NCI-H69 (cell line): ENCODE measurements around the gene TMPRSS9.
"Not testable (repeated sequence)": the region's sequence is repeated elsewhere in the genome, so short reads cannot be mapped to it uniquely, and the experiment has no call there.

Experiments used
- DNase-seq: peaks from one replicate; lab custom pipeline; 2025; lab: John Stamatoyannopoulos, UW

The TMPRSS9 gene

DNA sequence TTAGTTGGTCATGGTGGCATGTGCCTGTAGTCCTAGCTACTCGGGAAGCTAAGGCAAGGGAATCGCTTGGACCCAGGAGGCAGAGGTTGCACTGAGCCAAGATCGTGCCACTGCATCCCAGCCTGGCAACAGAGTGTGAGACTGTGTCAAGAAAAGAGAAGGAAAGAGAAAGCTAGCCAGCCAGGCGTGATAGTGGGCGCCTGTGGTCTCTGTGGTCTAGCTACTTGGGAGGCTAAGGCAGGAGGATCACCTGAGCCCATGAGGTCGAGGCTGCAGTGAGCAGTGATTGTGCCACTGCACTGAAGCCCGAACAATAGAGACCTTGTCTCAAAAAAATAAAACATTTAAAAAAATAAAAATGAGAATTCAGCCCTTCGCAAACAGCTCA is 34.0 kb downstream of the TMPRSS9 start:
- no peak for DNase-seq

DNA sequence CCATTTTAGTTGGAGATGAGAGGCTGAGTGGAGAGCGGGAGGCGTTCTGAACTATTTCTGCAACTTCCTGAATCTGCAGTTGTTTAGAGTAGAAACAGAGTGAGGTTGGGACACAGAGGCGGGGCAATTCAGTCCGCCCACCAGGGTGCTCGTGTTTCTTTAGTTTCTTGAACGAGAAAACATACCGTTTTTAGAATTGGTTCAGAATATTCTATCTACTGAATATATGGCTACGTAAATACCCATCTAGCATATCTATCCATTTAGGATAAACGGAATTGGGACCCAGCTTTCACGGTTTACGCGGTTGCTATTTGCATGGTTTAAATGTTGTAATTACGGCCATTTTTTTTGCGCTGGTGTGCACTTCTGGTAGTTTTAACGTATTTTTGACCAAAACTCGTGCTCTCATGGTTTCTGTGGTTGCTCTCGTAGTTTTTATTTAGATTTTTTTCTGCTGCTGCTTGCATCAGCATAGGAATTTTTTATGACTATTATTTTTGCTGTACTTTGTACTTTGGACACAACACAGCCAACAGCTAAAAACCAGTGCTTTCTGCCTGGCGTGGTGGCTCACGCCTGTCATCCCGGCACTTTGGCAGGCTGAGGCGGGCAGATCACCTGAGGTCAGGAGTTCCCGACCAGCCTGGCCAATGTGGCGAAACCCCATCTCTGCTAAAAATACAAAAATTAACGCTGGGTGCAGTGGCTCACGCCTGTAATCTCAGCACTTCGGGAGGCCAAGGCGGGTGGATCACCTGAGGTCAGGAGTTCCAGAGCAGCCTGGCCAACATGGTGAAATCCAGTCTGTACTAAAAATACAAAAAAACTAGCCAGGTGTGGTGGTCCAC is 34.6 kb downstream of the TMPRSS9 start:
- no peak for DNase-seq

DNA sequence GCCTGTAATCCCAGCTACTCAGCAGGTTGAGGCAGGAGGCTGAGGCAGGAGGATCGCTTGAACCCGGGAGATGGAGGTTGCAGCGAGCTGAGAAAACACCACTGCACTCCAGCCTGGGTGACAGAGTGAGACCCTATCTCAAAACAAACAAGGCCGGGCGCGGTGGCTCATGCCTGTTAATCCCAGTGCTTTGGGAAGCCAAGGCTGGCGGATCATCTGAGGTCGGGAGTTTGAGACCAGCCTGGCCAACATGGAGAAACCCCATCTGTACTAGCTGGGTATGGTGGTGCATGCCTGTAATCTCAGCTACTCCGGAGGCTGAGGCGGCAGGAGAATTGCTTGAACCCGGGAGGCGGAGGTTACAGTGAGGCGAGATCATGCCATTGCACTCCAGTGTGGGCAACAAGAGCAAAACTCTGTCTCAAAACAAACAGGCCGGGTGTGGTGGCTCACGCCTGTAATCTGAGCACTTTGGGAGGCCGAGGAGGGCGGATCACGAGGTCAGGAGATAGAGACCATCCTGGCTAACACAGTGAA is 35.3 kb downstream of the TMPRSS9 start:
- not testable (repeated sequence) for DNase-seq

DNA sequence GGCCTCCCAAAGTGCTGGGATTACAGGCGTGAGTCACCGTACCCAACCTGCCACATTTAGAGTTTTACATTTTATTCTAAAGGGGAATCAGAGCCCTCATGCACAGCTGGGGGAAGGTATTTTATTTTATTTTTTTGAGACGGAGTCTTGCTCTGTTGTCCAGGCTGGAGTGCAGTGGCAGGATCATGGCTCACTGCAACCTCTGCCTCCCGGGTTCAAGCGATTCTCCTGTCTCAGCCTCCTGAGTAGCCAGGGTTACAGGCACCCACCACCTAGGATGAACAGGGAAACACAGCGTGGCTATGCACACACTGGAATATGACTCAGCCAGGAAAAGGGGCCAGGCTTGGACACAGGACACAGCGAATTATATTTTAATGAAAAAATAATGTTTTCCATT is 37.1 kb downstream of the TMPRSS9 start:
- not testable (repeated sequence) for DNase-seq

DNA sequence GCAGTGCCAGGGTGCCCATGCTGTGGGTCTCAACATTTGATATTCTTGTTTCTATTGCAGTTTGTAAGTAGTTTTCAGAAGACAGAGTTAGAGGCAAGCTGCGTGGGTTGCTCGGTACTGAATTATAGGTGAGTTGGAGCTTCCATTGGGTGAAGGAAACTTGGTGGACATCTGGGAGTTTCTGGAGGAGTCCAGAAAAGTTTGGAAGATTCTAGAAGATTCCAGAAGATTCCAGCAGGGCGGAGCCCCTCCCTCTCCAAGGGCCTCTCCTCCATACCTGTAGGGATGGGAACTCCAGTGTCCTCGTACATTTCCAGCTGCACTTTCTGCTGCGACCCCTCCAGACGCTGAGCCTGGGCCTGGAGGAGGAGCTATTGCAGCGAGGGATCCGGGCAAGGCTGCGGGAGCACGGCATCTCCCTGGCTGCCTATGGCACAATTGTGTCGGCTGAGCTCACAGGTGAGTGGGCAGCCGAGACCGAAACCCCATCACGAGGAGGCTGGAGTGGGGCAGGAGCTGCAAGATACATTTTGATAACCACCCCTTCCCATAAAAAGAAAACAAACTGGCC is 38.8 kb downstream of the TMPRSS9 start:
- no peak for DNase-seq

DNA sequence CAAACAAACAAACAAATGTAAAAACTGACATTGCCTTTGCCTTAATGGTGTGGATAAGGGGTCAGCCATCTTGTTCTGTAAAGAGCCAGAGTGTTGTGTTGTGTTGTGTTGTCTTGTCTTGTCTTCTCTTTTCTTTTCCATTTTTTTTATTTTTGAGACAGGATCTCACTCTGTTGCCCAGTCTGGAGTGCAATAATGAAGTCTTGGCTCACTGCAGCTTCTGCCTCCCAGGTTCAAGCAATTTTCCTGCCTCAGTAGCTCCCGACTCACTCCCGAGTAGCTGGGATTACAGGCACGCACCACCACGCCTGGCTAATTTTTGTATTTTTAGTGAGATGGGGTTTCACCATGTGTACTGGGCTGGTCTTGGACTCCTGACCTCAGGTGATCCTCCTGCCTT is 39.5 kb downstream of the TMPRSS9 start:
- DNase-seq, result no peak

DNA sequence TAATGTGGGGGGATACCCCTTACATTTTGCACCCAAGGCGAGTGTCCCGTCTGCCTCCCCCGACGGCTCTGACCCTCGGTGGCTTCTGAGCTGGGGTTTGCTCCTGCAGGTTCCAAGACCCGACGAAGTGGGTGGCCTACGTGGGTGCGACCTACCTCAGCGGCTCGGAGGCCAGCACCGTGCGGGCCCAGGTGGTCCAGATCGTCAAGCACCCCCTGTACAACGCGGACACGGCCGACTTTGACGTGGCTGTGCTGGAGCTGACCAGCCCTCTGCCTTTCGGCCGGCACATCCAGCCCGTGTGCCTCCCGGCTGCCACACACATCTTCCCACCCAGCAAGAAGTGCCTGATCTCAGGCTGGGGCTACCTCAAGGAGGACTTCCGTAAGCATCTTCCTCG is 48.2 kb downstream of the TMPRSS9 start:
- no peak for DNase-seq

DNA sequence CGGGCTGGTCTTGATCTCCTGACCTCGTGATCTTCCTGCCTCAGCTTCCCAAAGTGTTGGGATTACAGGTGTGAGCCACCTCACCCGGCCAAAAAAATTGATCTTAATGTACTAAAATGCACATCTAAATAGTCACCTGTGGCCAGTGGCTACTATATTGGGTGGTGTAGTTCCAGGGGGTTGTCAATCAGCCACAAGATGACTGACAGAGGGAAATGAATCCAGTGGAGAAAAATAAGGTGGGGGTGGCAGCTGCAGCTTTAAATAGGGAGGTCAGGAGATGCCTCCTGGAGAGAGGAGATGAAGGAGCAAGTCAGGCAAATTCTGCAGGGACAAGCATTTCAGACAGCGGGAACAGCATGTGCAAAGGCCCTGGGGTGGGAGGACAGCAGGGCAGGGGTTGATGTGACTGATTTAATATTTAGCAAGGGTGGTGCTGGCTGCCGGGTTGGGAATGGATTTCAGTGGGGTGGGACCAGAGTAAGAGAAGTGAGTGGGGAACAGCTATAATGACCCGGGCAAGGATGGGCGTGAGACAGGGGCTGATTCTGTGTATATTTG is 49.4 kb downstream of the TMPRSS9 start:
- no peak for DNase-seq

DNA sequence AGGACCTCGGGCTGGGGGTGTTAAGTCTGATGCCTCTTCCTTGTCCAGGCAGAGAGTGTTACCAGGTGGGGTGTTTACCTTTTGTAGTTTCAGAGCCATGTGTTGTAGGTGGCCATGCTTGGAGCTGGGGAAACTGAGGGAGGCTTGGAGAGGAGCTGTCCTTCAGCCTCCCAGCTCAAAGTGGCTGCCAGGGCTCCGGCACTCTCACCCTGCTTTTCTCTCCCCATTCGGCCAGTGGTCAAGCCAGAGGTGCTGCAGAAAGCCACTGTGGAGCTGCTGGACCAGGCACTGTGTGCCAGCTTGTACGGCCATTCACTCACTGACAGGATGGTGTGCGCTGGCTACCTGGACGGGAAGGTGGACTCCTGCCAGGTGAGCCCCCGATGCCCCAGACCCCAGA is 50.0 kb downstream of the TMPRSS9 start:
- DNase-seq, result no peak

DNA sequence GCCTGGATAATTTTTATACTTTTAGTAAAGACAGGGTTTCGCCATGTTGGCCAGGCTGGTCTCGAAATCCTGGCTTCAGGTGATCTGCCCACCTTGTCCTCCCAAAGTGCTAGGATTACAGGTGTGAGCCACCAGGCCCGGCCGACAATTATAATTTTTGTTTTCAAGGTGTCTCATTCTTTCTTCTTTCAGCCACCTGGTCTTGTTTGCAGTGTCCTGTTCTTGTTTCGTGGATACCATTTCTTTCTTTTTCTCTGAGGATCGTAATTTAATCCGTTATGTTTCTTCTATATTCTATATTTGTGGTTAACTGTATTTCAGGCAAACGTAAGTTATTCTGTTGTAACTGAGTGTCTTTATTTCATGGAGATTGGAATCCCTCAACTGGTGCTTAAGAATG is 51.6 kb downstream of the TMPRSS9 start:
- no peak for DNase-seq

DNA sequence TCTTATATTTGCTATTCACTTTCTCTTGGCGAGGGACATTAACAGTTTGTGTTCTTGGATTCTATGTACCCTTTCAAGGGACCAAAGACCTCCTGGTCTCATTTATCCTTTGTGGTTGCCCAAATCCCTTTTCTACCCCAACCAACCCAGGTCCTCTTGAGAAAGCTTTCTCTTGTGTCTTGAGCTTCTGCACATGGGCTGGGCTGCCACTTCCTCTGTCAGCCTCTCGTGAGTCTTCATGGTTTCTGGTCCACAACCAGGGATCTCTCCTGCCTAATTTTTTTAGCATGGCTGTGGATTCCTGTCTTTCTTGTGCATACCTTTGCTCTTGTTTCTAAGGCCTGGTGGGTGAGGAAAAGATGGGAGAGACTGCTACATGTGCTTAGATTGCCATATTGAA is 52.4 kb downstream of the TMPRSS9 start:
- no peak for DNase-seq

DNA sequence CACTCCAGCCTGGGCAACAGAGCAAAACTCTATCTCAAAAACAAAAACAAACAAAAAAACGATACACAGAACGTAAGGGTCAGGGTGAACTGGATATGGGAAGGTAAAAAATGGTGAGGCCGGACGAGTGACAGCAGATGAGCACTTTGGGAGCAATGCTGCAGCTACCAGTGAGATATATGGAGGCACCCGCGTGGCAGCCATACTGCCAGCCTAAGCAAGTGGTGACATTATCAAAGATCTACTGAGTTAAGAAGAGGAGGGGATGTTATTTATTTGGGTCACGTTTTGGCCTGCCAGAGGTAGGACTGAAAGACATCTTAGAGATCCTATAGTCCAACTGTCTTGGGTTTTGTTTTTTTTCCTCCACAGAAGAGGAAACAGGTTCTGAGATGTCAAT is 53.1 kb downstream of the TMPRSS9 start:
- DNase-seq, result no peak

DNA sequence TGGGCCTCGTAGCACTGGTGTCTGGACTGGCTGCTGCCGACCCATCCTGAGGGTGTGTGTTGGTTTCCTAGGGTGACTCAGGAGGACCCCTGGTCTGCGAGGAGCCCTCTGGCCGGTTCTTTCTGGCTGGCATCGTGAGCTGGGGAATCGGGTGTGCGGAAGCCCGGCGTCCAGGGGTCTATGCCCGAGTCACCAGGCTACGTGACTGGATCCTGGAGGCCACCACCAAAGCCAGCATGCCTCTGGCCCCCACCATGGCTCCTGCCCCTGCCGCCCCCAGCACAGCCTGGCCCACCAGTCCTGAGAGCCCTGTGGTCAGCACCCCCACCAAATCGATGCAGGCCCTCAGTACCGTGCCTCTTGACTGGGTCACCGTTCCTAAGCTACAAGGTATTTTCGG is 53.6 kb downstream of the TMPRSS9 start:
- DNase-seq, result no peak

DNA sequence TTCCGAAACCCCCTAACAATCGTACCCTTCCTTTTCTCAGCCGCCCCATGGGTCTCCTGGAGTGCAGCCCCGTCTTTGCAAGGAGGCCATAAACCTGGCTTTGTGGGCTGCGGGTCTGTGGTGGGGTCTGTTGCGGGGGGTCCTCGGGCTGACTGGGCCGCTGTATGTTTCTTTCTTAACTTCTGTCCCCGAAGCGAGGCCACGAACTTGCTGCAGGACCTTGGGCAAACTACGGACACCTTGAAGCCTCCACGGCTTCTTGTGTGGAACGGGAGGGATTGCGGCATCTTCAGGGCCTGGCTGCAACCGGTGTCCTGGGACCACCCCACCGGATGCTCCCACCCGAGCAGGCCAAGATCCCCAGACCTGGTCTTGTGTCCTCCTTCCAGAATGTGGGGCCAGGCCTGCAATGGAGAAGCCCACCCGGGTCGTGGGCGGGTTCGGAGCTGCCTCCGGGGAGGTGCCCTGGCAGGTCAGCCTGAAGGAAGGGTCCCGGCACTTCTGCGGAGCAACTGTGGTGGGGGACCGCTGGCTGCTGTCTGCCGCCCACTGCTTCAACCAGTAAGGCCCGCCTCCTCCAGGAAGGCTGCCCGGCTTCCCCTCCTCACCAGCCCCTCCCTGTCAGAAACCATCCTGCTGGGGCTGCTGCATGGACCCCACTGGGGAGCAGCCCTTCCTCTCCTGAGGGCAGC is 55.4 kb downstream of the TMPRSS9 start:
- no peak for DNase-seq

DNA sequence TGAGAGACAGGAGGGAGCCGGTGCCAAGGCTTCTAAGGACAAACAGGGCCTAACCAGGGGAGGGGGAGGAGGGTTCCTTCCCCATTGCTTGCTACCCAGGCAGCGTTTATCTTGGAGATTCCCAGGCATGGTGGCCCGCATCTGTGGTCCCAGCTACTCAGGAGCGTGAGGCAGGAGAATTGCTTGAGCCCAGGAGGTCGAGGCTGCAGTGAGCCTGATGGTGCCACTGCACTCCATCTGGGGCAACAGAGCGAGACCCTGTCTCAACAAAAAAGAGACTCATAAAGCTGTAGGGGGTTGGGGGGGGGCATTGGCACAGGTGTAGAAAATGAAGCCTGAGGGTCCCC is 55.9 kb downstream of the TMPRSS9 start:
- DNase-seq, result no peak

DNA sequence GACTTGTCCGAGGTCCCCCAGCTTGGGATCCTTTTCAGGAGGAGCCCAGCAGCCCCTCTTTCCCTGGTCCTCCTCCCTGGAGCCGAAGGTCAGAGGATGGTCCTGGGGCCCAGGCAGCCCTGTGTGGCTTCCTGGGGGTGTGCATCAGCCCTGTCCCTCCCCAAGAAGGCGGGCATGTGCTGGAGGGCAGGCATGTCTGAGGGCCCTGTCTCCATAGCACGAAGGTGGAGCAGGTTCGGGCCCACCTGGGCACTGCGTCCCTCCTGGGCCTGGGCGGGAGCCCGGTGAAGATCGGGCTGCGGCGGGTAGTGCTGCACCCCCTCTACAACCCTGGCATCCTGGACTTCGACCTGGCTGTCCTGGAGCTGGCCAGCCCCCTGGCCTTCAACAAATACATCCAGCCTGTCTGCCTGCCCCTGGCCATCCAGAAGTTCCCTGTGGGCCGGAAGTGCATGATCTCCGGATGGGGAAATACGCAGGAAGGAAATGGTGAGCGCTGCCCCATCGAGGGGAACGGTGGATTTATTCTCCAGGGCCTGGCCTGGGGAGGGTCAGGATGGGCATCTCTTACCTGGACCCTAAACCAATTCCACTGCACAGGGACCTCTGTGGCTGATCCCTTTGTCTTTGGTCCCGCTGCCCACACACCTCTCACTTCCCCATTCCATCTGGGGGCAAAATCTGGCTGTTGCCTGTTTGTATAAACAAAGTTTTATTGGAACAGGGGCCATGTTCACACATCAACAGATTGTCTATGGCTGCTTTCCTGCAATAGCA is 56.4 kb downstream of the TMPRSS9 start:
- no peak for DNase-seq

DNA sequence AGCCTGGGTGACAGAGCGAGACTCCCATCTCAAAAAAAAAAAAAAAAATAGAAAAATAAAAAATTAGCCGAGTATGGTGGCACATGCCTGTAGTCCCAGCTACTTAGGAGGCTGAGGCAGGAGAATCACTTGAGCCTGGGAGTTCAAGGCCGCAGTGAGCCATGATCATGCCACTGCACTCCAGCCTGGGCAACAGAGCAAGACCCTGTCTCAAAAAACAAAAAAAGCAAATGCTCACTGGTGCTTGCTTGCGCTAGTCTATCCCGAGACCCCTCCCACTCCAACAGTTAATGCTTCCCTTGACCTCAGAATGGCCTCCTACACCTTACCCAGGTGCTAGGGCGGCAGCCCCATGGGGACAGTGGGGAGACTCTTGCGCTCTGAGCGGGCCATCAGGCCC is 57.4 kb downstream of the TMPRSS9 start:
- DNase-seq, result not testable (repeated sequence)

DNA sequence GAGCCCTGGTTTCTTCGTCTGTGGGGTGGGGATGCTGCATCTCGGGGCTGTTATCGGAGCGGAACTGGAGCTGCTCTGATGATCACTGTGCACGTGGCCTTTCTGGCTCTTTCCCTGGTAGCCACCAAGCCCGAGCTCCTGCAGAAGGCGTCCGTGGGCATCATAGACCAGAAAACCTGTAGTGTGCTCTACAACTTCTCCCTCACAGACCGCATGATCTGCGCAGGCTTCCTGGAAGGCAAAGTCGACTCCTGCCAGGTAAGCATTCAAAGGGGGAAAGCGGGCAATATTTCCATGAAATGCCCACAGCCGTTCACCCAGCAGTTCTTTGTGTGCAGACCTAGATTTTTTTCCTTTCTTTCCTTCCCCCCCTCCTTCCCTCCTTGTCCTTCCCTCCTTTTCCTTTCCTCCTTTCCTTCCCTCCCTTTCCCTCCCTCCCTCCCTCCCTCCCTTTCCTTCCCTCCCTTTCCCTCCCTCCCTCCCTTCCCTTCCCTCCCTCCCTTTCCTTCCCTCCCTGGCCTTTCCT is 57.9 kb downstream of the TMPRSS9 start:
- DNase-seq, result no peak

DNA sequence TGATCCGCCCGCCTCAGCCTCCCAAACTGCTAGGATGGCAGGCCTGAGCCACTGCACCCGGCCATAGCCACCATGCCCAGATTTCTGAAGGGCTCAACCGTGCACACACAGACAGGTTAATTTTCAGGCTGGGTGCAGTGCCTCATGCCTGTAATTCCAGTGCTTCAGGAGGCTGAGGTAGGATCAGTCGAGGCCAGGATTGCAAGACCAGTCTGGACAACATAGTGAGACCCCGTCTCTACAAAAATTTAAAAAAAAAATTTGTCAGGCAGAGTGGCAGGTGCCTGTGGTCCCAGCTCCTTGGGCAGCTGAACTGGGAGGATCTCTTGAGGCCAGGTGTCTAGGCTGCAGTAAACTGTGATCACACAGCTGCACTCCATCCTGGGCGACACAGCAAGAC is 59.7 kb downstream of the TMPRSS9 start:
- no peak for DNase-seq

DNA sequence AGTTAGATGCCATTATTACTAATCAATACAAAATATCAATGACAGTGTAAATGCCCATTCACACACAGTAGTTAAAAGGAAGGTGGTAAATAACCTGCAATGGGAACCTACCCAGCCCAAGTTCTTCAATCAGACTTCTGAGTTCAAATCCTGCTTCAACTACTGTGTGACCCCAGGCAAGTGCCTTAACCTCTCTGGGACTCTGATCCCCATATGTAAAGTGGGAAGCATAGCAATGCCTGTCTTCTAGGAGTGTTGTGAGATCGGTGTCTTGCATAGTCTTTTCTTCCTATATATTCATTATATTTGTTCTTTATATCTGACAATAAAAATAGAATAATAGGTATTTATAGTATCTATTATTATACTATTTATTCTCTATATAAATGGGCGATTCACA is 60.4 kb downstream of the TMPRSS9 start:
- DNase-seq, result no peak

DNA sequence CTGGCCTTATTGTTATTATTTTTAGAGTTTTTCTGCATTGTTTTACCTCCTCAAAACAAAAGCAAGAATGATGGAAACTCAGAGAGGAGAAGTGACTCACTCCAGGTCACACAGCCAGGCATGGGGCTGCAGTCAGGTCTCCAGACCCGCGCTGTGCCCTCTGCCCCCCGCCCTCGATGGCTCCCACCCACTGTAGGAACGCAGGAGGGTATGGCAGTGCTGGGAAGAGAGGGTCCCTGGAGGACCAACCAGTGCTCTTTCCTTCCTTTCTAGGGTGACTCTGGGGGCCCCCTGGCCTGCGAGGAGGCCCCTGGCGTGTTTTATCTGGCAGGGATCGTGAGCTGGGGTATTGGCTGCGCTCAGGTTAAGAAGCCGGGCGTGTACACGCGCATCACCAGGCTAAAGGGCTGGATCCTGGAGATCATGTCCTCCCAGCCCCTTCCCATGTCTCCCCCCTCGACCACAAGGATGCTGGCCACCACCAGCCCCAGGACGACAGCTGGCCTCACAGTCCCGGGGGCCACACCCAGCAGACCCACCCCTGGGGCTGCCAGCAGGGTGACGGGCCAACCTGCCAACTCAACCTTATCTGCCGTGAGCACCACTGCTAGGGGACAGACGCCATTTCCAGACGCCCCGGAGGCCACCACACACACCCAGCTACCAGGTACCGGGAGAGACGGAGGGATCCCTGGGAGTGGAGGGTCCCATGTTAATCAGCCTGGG is 61.7 kb downstream of the TMPRSS9 start:
- no peak for DNase-seq
